Ectodermal cell (in vitro differentiated cells): Measurements from ENCODE around the gene MKS1. TPM values are rescaled to one million over a fixed set of nuclear protein-coding genes. Genes with fewer than 3 reads are reported as not detected.

Experiments used
- H3K27ac ChIP-seq: 2 replicates; pipeline ENCODE4 v1.7.0; 2013; ENCODE audit warnings: mild to moderate bottlenecking, low read depth, low read length; ENCODE audit not compliant: insufficient read depth, poor library complexity, severe bottlenecking
- H3K27me3 ChIP-seq: 2 replicates; pipeline ENCODE4 v1.7.0; 2013; ENCODE audit warnings: mild to moderate bottlenecking, low read length; ENCODE audit not compliant: insufficient read depth, control insufficient read depth, poor library complexity, severe bottlenecking
- H3K36me3 ChIP-seq: one replicate; pipeline ENCODE4 v1.7.0; 2013; ENCODE audit warnings: low read length; ENCODE audit not compliant: control insufficient read depth, insufficient read depth
- H3K4me1 ChIP-seq: one replicate; pipeline ENCODE4 v1.7.0; 2013; ENCODE audit warnings: low read length; ENCODE audit not compliant: control insufficient read depth, insufficient read depth
- H3K4me3 ChIP-seq: 2 replicates; pipeline ENCODE4 v1.7.0; 2013; ENCODE audit warnings: low read depth, low read length, control low read depth; ENCODE audit not compliant: insufficient read depth
- H3K9me3 ChIP-seq: 2 replicates; pipeline ENCODE4 v1.7.0; 2013; ENCODE audit warnings: mild to moderate bottlenecking, low read length, moderate library complexity; ENCODE audit not compliant: control insufficient read depth
- WGBS, 2 experiments: methylation state at CpG; one replicate each; pipeline ENCODE4 v1.1.7; 2013; ENCODE audit warnings: missing lambda C conversion rate in 2 of 2; 5-methylcytosine and 5-hydroxymethylcytosine counted together
- polyA plus RNA-seq, 4 experiments: library from polyadenylated mRNA; stranded (reverse); fragments of 50-300 nt; gene quantifications; one replicate each; pipeline ENCODE4 v1.2.3, GENCODE V29; 2013

The MKS1 gene
- 42.4 TPM for polyA plus RNA-seq (2013, experiment 1 of 4)
- 38.3 TPM for polyA plus RNA-seq (2013, experiment 2 of 4)
- 27.8 TPM for polyA plus RNA-seq (2013, experiment 3 of 4)
- polyA plus RNA-seq (2013, experiment 4 of 4): 31.0 TPM

GRCh38 chr17:58219007-58219788, at the start of gene MKS1:
Gene MKS1, minus strand, starts transcription at chr17:58219255. Its CDS starts 25 bp downstream, at chr17:58219230.
- Histone ChIP-seq H3K9me3 (no peaks in the 10 kb centered on the region), H3K27me3 (peaks cover 5% of the 10 kb centered on the region), H3K4me3 (peak within 1 kb of the TSS; percentile 70), H3K4me1 (no peaks in the 10 kb centered on the region), H3K36me3 (no peaks in the 10 kb centered on the region), H3K27ac (no peak within 1 kb of the TSS)
- 7 to 8% methylated on average over 56 of the region's 56 CpGs for WGBS, 2 experiments

DNA sequence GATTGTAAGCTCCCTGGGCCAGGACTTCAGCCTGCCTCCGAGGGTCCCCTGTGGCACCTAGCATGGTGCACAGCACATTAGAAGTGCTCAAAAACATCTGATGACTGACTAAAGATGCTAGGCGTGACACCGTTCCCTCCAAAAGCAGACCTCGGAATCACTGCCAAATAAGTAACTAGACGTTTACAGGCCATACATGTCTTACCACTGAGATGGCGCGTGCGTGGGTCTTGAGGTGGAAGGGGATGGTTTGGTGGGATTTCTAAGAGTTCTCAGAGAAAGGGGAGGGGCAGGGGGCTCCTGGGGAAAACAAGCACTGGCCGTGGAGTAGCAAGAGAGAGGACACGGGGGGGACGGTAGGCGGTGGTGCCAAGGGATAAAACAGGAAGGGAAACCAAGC, 49.3 kb upstream of the MKS1 start:
- H3K27me3 ChIP-seq: peaks cover 6% of the 10 kb centered on the region
- no peaks in the 10 kb centered on the region for H3K9me3 ChIP-seq
- H3K4me3 ChIP-seq: no peak overlapping the region
- WGBS, 2 experiments: 93 to 94% methylated on average over 12 of the region's 12 CpGs
- H3K36me3 ChIP-seq: no peaks in the 10 kb centered on the region
- H3K27ac ChIP-seq: no peak overlapping the region
- H3K4me1 ChIP-seq: no peaks in the 10 kb centered on the region

DNA sequence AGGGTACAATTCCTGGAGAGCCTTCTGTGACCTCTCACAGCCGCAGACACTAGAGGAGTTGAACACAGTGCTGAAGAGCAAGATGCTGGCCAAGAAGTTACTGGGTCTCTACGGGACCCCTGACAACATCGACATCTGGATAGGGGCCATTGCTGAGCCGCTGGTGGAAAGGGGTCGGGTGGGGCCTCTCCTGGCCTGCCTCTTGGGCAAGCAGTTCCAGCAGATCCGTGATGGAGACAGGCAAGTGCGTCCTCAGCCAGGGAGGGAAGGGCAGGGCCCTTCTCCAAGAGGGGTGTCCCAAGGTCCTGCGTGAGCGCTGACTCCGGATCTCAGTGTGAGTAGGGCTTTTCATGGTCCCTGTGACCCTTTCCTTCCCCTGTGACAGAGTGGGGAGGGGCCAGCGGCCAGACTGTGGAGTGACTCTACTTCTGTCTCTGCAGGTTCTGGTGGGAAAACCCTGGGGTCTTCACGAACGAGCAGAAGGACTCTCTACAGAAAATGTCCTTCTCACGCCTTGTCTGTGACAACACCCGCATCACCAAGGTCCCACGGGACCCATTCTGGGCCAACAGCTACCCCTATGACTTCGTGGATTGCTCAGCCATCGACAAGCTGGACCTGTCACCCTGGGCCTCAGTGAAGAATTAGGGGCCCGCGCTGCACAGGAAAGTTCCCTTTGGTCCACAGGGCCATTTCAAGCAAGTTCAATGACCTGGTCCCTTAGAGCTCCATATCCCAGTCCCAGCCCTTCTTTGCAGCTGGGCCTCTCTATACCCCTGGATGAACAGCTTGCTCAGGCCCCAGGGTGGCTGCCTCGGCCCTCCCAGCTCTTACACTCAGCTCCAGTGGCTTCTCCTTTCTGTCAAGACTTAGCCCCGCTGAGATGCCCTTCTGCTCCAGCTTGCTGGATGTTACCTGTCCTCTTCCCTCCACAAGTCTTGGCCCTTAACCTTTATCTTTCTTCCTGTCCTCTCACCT, 48.6 kb upstream of the MKS1 start:
- Histone ChIP-seq H3K36me3 (no peaks in the 10 kb centered on the region), H3K4me1 (no peaks in the 10 kb centered on the region), H3K9me3 (no peaks in the 10 kb centered on the region), H3K27ac (no peak overlapping the region), H3K27me3 (peaks cover 8% of the 10 kb centered on the region), H3K4me3 (no peak overlapping the region)
- 93 to 95% methylated on average over 22 of the region's 22 CpGs for WGBS, 2 experiments

DNA sequence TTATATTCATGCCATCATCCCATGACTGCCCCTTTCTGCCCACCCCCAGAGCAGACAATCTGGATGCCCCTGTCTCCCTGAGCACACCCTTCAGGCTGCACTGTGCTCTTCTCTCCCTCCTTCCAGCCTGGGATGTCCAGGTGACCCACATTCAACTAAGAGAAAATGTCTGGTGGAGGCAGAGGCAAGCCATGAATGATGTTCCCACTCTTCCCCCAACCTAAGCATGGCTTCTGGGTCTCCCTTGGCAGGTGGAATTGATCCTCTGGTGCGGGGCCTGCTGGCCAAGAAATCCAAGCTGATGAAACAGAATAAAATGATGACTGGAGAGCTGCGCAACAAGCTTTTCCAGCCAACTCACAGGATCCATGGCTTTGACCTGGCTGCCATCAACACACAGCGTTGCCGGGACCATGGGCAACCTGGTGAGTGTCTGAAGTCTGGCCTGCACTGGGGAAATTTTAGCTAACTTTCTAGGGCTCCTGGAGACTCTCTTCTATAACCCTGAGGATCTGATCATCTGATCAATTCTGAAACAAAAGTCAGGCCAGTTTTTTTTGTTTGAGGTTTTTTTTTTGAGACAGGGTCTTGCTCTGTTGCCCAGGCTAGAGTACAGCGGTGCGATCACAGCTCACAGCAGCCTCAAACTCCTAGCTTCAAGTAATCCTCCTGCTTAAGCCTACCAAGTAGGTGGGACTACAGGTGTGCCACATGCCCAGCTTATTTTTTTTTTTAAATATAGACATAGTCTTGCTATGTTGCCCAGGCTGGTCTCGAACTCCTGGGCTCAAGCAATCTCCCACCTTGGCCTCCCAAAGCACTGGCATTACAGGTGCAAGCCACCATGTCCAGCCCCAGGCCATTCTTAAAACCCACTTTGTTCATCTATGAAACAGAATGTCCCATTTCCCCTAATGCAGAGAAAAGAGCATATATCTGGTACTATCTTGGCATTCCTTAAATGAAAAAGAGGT, 47.1 kb upstream of the MKS1 start:
- no peaks in the 10 kb centered on the region for H3K9me3 ChIP-seq
- H3K4me1 ChIP-seq: no peaks in the 10 kb centered on the region
- 94% methylated on average over 7 of the region's 7 CpGs for WGBS, 2 experiments

DNA sequence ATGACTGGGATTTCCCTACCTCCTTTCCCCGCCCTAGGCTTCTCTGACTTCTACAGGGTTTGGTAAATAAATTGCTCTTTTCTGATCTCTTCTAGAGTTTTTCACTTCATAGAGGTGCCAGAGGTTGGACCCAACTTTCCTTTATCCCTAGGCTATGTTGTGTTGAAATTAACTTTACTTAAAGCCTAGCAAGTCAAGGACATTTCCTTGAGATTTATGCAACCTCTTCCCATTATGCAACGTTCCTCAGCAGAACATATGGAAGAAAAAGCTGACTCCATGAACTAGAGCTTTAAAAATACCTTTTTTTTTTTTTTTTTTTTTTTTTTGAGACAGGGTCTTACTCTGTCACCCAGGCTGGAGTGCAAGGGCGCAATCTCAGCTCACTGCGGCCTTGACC, 46.2 kb upstream of the MKS1 start:
- Histone ChIP-seq H3K4me1 (no peaks in the 10 kb centered on the region), H3K27me3 (peaks cover 30% of the 10 kb centered on the region), H3K27ac (no peak overlapping the region), H3K9me3 (no peaks in the 10 kb centered on the region), H3K36me3 (no peaks in the 10 kb centered on the region), H3K4me3 (no peak overlapping the region)
- 82 to 95% methylated on average over 3 to 4 of the region's 4 CpGs for WGBS, 2 experiments

More for the DNA sequence above, 47.1 kb upstream of the MKS1 start:
- no peaks in the 10 kb centered on the region for H3K36me3 ChIP-seq
- peaks cover 20% of the 10 kb centered on the region for H3K27me3 ChIP-seq
- no peak overlapping the region for H3K4me3 ChIP-seq
- H3K27ac ChIP-seq: no peak overlapping the region

DNA sequence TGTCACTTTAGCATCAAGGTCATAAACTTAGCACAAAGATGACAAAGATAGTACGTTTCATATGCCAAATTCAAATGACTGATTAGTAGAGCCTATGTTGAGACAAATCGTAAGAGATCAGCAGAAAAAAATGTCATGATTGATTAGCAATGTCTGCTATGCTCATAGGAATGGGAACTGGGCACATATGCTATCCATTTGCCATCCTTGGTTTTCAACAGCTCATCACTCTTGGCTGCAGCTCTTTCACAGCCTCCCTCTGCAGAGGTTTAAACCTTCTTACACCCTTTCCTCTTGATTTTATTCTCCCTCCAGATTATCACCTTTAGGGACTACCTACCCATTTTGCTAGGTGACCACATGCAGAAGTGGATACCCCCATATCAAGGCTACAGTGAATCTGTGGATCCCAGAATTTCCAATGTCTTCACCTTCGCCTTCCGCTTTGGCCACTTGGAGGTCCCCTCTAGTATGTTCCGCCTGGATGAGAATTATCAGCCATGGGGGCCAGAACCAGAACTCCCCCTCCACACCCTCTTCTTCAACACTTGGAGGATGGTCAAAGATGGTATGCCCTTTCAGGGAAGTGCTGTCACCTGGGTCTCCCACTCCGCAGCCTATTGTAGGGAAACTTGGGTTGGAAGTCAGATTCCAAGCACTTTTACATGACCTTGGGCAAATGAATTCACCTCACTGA, 45.5 kb upstream of the MKS1 start:
- Histone ChIP-seq H3K4me1 (no peaks in the 10 kb centered on the region), H3K36me3 (no peaks in the 10 kb centered on the region), H3K9me3 (no peaks in the 10 kb centered on the region), H3K27ac (no peak overlapping the region), H3K27me3 (peaks cover 35% of the 10 kb centered on the region), H3K4me3 (no peak overlapping the region)
- WGBS, 2 experiments: 85 to 94% methylated on average over 6 of the region's 6 CpGs

DNA sequence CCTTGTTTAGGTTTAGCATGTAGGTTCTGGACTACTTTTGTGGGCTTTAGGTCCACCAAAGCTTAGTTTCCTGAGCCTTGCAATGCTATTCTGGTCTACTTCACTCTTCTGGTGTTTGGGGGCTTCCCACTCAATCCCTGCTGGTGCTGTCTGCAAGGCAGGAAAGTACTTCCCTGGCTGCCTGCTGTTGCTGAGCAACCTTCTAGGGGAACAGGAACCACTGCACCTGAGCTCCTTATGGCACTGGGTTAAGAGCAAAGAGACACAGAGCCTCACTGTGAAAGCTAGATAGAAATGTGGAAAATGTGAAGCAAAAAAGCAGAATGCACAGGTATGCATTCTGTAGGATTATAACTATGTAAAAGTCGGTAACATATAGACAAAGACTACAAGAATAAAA, 44.7 kb upstream of the MKS1 start:
- Histone ChIP-seq H3K27ac (no peak overlapping the region), H3K9me3 (no peaks in the 10 kb centered on the region), H3K36me3 (no peaks in the 10 kb centered on the region), H3K4me1 (no peaks in the 10 kb centered on the region), H3K4me3 (no peak overlapping the region), H3K27me3 (peaks cover 43% of the 10 kb centered on the region)
- no CpG with 5 or more reads among the region's 1 CpG for WGBS, 2 experiments

GRCh38 chr17:58262149-58262548, 43.1 kb upstream of the MKS1 start:
- 91 to 93% methylated on average over 11 of the region's 11 CpGs for WGBS, 2 experiments

DNA sequence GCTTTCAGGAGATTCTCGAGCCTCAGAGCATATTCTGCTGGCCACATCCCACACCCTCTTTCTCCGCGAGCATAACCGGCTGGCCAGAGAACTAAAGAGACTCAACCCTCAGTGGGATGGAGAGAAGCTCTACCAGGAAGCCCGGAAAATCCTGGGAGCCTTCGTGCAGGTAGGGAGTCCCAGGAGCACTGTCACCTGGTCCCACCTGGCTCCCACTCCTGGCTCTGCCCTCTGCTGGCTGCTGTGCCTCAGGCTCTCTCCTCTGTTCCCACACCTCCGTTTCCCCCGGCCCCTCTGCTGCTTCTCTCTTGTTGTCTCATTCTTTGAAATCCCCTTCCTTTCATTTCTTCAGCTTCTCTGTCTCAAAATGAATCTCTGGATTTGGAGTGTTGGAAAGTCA, 35.7 kb upstream of the MKS1 start:
- Histone ChIP-seq H3K9me3 (no peaks in the 10 kb centered on the region), H3K4me3 (no peak overlapping the region), H3K27ac (no peak overlapping the region), H3K36me3 (no peaks in the 10 kb centered on the region), H3K4me1 (no peaks in the 10 kb centered on the region), H3K27me3 (peaks cover 76% of the 10 kb centered on the region)
- 42 to 49% methylated on average over 8 of the region's 8 CpGs for WGBS, 2 experiments

More at GRCh38 chr17:58262149-58262548, 43.1 kb upstream of the MKS1 start:
- Histone ChIP-seq H3K27me3 (peaks cover 51% of the 10 kb centered on the region), H3K36me3 (no peaks in the 10 kb centered on the region), H3K4me1 (no peaks in the 10 kb centered on the region), H3K9me3 (no peaks in the 10 kb centered on the region), H3K27ac (no peak overlapping the region), H3K4me3 (no peak overlapping the region)
